Measurements from ENCODE around the gene ZNF354C.

DNA sequence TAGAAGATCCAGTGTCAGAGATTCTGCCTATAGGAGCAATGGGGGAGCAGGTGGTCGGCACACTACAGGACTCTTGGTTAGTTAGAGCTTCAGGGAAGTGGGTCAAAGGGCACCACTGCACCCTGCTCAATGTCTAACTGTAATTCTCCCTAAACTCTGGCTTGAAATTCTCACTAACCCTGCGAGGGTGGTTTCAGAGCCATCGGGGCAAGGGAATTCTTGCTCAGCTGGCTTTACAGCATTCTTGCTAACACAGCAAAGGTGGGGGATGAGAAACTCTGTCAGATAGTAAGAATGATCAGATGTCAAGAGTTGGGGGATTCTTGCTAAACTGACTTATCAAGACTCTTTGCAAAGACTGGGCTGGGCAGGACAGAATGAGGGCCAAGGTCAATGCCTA, 4.7 kb upstream of the ZNF354C start:
- TF ChIP-seq ZSCAN29 (IDR thresholded peaks at IDR 0.05) (no peak), JUND (IDR thresholded peaks at IDR 0.05; ENCODE audit: borderline replicate concordance, low read depth, low read length) (no peak), JUND (tag; IDR thresholded peaks at IDR 0.05; ENCODE audit: borderline replicate concordance, low read depth, low read length) (no peak)
- TF ChIP-seq, protein P1, sequence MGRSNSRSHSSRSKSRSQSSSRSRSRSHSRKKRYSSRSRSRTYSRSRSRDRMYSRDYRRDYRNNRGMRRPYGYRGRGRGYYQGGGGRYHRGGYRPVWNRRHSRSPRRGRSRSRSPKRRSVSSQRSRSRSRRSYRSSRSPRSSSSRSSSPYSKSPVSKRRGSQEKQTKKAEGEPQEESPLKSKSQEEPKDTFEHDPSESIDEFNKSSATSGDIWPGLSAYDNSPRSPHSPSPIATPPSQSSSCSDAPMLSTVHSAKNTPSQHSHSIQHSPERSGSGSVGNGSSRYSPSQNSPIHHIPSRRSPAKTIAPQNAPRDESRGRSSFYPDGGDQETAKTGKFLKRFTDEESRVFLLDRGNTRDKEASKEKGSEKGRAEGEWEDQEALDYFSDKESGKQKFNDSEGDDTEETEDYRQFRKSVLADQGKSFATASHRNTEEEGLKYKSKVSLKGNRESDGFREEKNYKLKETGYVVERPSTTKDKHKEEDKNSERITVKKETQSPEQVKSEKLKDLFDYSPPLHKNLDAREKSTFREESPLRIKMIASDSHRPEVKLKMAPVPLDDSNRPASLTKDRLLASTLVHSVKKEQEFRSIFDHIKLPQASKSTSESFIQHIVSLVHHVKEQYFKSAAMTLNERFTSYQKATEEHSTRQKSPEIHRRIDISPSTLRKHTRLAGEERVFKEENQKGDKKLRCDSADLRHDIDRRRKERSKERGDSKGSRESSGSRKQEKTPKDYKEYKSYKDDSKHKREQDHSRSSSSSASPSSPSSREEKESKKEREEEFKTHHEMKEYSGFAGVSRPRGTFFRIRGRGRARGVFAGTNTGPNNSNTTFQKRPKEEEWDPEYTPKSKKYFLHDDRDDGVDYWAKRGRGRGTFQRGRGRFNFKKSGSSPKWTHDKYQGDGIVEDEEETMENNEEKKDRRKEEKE (IDR thresholded peaks at IDR 0.05; ENCODE audit: borderline replicate concordance in 1 of 2, control insufficient read depth in 1 of 2, low read depth in 2 of 2, low read length in 1 of 2), result no peak
